NK-92 treated with Interleukin-12 subunit alpha and Interleukin-12 subunit beta, amount 100 ng/mL, for 24 hours (cell line): Measurements from ENCODE around the gene PDE6B.
A peak's percentile ranks its signal among the peaks of the same experiment; 100 is the strongest.
"Not testable (repeated sequence)": the region's sequence is repeated elsewhere in the genome, so short reads cannot be mapped to it uniquely, and the experiment has no call there.

Source experiments
- DNase-seq: peaks from one replicate; lab custom pipeline; 2025; lab: John Stamatoyannopoulos, UW

Gene PDE6B

DNA sequence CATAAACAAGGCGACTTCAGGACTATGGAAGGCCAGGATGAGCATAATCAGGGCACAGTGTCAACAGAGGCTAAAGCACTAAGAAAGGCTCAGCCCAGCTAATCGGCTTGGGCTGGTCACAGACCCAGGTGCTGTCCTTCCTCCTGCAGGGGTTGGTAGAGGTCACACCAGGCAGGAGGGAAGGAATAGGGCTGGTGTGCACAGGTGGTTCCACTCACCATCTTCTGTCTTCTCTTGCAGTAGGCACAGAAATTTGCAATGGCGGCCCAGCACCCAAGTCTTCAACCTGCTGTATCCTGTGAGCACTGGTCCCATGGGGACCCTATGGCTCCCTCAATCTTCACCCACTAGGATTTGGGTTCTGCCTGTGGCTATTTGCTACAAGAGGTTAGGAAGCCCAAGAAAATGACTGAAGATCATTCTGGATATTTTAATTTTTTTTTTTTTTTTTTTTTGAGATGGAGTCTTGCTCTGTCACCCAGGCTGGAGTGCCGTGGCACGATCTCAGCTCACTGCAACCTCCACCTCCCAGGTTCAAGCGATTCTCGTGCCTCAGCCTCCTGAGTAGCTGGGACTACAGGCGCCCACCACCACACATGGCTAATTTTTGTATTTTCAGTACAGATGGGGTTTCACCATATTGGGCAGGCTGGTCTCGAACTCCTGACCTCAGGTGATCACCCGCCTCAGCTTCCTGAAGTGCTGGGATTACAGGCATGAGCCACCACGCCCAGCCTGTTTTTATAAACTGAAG, 44.6 kb downstream of the PDE6B start:
- not testable (repeated sequence) for DNase-seq

GRCh38 chr4:671769-672168, 46.4 kb downstream of the PDE6B start:
- no peak for DNase-seq

DNA sequence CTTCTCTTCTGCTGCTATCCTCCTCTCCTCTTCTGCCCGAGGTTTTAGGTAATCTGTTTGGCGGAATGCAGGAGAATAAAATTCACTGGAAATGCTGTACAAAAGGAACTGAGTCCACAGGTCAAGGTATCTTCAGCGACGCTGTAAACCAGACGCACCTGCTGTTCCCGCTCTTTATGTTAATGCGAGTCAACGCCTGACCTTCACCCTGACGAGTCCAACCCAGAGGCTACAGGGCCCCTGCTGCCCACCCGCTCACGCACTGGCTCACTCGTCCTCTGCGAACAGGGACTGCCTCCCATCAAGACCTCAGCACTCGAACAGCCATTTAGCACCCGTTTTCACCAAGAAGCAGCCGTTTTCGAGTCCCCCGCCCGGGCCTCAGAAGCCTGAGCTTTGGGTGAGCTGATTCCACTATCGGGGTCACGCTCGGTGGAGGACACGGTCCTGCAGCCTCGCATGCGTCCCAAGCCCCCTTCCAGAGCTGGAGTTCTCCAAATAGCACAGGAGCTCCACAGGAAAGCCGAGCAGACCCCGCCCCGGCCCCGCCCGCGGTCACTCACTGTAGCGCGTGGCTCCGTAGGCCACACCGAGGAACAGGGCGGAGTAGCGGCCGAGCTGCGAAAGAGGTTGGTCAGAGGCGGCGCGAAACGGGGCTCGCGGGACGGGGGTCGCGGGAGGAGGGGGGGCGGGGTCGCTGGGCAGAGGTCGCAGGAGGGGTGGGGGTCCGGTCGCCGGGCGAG, 48.1 kb downstream of the PDE6B start:
- DNase-seq, result no peak

GRCh38 chr4:674172-675035, 49.0 kb downstream of the PDE6B start, which contains the start of the genes ATP5ME and MYL5:
TSS of gene ATP5ME (minus strand) at chr4:674276. CDS start at chr4:674247, 29 bp downstream.
TSS of gene MYL5 (plus strand) at chr4:674542. CDS start at chr4:678027, 3,485 bp downstream.
- peak; percentile 96 for DNase-seq

DNA sequence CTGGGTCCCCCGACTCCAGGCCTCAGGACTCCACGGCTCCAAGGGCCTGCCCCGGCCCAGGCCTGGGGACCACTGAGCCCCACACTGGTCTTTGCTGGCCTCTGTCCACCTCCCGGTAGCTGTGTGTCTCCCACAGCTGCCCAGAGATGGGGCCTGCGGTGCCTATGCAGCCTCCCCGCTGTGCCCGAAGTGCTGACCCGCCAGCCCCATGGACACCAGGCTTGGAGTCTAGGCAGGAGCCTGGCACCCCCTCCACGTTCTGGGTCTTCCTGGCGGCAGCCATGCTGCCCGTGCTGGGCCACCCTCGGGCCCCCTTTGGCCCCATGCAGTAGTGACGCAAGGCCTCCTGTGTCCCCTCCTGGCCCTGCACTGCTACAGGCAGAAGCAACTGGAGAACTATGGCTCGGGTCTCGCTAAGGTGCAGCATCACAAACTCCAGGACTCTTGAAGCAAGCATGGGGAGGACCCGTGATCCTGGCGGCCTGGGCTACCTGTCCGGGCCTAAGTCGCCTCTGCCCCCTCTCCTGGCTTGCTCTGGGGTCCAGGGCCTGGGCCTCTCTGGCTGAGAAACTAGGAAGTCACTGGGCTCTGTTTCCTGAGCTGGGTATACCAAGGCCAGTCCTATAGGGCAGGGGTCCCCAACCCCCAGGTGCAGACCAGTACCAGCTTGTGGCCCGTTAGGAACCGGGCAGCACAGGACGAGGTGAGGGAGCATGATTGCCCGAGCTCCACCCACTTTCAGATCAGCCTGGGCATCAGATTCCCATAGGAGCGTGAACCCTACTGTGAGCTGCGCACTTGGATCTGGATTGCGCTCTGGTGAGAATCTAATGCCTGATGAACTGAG, 49.9 kb downstream of the PDE6B start:
- DNase-seq, result no peak

GRCh38 chr4:675980-676870, 50.9 kb downstream of the PDE6B start:
- no peak for DNase-seq

DNA sequence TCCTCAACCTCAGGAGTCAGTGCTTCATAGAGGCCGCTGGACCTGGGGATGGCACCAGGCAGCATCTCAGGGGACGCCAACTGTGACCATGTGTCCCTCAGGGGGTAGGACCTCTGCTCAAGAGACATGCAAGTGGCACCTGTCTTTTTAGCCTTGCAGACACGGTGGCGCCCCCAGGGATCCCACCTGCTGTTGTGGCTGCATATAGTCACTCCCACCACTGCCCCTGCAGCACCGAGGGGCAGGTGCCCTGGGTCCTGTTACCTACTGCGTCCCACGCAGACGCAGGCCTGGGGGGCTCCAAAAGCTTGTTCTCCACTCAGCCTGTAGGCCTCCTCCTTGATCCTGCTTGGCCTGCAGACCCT, 51.5 kb downstream of the PDE6B start:
- no peak for DNase-seq

DNA sequence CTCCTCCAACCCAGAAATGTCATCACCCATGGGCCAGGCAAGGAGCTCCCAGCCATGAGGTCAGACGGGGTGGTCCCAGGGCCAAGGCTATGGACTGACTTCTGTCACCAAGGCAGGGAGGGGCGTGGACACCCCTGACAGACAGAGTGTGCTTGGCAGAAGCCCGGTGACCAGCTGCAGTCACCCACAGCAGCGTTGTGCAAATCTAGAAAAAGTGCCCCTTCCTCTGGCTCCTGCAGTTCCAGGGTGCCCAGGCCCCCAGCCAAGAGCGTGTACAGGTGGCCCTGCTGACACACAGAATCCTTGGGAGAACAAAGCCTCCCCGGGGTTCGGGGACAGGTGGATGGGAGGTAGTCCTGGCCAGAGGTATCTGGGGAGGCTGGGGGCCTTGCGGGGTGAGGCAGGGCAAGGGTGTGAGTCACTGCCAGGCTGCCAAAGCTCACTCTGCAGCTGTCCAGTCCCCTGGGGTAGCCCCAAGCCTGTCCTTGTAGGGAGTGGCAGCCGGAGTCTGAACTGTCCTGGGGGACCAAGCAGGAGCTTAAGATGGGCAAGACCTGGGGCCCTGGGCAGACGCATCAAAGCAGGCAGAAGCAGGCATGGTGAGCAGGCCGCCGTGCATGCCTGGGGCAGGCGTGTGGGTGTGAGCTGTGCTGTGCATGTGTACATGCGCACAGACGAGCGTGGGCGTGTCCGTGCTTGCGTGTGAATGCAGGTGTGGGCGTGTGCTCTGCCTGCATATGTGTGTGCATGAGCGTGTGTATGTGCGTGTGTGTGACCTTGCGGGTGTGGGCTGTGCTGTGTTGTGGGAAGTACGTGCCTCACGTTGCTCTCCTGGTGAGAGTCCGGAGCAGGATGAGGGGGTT, 52.3 kb downstream of the PDE6B start:
- DNase-seq, result no peak

DNA sequence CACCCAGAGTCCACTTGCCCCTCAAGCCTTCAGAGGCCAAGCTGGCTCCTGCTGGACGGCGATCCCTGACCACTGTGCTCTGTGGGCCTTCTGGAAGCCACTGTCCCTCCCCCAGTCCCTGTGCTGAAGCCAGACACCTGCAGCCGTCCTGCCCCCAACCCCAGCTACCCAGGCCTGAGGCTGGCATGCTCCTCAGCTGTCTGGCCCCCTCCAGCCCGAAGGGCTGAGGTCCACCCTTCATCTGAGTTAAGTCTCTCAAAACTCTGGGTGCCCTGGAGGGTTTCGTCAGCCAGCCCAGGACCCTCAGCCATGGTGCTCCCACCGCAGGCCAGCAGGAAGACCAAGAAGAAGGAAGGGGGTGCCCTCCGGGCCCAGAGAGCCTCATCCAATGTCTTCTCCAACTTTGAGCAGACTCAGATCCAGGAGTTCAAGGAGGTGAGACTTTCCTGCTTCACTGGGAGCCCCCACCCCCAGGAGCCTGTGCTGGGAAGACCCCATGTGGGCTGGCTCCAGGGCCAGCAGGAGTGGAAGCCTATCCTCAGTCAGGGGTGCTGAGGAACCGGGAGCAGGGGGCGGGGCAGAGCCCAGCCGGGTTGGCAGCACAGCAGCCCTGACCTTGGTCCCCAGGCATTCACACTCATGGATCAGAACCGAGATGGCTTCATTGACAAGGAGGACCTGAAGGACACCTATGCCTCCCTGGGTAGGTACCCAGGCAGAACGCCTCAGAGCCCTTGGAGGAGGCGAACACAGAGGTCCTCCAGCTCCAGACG, 53.1 kb downstream of the PDE6B start:
- DNase-seq, result no peak

- DNase-seq, result no peak
Observed at GRCh38 chr4:679104-679481, 53.7 kb downstream of the PDE6B start.

- no peak for DNase-seq
Observed at GRCh38 chr4:679629-680028, 54.3 kb downstream of the PDE6B start.

GRCh38 chr4:680091-680490, 54.7 kb downstream of the PDE6B start:
- DNase-seq, result no peak

DNA sequence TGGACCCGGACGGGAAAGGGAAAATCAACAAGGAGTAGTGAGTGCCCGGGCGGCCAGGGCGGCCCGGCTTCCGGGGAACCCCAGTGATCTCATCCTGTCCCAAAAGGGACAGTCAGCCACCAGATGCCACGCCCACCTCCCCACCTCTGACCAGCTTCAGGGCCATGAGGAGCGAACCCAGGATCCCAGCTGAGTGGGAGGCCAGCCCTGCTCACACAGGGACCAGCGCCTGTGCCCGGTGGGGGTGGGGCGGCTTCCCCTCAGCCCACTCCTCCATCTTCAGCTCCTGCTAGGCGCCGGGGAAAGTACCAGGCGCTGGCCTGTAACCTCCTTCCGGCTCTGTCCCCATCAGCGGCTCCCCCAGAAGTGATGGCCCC, 55.2 kb downstream of the PDE6B start:
- DNase-seq, result no peak

- DNase-seq, result peak; percentile 56
Observed at GRCh38 chr4:680928-681645, 55.7 kb downstream of the PDE6B start.

- DNase-seq, result no peak
Observed at GRCh38 chr4:681736-682451, 56.5 kb downstream of the PDE6B start.

DNA sequence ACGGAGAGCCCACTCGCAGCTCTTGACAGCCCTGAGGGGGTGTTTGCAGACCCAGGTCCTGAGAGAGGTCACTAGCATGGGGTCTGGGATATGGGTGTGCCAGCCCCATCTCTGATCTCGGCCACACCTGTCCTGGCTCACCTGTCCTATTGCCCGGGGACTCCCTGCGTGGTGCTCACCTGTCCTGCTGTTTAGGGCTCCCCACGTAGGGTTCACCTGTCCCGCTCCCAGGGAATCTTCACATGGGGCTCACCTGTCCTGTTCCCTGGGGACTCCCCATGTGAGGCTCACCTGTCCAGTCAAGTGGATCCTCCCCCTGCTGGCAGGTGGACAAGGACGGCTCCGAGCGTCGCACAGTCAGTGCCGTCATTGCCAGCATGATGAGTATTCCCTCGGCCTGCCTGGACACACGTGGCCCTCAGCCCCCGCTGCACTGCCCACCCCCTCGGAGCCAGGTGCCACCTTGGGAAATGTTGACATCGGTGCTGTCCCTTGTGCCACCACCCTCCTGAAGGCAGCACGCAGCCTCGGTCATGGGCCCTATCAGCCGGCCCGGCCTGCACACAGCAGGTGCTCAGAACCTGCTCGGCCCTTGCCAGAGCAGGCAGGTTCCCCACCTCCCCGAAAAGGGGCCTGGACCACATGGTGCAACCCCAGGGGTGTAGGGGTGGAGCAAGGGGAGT, 57.3 kb downstream of the PDE6B start:
- no peak for DNase-seq
